HG02852 (cell line): Measurements from ENCODE around the gene CYTH1.
A peak's percentile ranks its signal among the peaks of the same experiment; 100 is the strongest.

ENCODE experiments used
- ATAC-seq: cut with Tn5 transposase; IDR thresholded peaks from one replicate; pipeline ENCODE4 v1.9.1; 2021; ENCODE audit warnings: mild to moderate bottlenecking, moderate library complexity; ENCODE audit not compliant: unreplicated experiment

CYTH1 gene

DNA sequence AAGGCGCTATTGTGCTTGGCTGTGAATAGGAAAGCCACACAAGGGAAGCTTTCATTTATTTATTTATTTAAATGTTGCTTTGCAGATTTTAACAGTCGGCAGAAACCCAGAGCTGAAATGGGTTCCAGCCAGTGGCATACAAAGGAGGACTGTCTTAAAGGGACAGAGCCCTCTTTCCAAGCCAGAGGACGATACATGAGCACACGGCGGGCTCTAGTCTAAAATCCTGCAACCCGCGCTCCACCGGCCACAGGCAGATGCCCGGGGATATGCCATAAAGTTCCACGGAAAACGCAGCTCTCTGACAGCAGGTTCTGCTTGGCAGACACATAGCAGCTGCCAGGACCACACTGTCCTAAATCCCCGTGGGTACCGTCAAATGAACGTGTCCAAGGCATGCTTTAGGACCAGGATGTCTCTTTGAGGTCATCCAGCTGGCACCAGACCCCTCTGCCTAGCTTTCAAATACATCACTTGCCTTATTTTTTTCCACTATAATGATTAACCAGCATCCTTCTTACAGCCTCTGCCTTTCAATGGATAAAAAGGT is 64.6 kb downstream of the CYTH1 start:
- ATAC-seq: no peak

DNA sequence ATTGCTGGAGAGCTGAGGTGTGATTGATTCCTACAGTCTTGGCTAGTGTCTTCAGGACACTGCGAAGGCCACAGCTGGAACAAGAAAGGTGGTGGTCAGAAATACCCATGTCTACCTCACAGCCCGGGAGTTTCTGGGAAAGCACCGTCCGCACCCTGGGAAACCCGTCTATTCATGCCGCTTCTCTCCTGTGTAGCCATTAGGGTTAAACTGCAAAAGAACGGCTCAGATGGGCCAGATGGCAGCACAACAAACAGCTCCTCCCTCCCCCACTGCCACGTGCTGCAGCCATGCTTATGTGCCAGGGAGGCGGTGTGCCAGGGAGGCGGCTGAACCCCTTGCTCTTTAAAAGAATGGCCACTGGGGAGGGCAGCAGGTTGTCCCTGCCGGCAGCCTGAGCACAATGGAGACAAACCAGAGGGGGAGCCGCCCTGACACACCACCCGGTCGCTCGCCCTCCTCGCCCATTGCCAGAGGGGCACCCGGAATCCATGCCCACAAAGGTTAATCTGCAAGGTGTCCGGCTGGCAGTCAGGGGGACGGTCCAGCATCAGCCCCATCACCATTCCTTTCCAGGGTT is 65.2 kb downstream of the CYTH1 start:
- ATAC-seq: no peak

DNA sequence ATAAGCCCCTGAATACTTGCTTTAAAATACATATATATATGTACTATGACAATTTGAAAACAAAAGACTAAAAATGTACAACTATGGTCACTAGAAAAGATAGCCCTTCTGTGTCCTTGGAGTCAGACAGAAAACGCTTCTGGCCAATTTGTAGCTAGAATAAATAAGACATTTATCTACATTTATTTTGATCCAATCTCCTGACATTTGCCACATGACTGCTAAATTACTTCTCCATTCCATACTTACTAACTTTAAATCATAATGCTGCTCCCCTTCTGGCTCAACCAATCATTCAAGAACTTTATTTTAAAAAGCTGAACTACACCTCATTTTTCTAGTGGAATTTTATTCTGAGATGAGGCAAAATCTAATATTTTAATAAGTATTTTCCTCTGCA is 65.8 kb downstream of the CYTH1 start:
- no peak for ATAC-seq

DNA sequence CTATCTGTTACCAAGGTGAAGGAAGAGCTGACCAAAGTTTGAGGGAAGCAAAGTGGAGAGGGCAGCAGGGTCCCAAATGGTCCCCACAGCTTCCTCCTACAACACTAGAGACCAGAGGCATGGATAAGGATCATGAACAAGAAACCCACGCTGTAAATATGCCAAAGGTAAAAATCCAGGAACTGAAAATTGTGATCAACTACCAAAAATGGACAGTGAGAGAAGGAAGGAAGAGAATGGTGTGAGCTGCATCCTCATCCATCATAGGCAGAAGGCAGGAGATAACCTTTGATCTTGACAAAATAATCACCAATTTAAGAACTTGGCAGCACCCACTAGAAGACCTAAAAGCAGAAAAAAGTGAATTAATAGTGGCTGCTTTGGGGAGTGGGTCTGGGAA is 66.2 kb downstream of the CYTH1 start:
- ATAC-seq: no peak

DNA sequence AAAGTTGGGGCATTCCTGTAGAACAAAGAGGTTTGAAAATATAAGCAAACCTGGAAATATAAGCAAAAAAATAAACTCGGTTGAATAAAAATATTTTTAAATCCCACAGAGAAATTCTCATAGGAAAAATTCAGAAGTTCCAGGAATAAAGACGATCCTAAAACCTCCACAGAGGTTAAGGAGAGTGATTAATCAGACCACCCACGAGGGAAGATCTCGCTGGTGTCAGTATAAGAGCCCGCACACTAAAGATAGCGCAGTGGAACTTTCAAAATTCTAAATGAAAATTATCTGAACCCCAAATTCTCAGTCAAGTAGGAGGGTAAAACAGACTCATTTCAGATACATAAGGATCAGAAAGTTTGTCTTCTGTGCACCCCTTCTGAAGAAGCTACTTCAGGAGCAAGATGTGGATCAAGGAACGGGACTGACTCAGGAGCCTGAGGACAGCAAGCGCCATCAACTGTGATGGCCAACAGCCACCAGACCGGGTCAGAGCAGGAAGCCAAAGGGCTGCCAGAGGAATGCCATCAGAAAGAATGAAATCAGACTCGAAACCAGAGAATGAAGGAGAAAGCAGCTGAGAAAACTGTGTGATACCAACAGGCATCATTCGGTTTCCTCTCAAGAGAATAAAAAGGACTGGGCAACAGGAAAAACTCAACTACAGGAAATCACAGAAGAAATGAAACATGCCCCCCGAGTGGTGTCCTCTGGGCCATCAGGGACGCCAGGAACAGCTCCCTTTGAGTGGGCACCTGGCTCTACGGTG is 66.9 kb downstream of the CYTH1 start:
- no peak for ATAC-seq

DNA sequence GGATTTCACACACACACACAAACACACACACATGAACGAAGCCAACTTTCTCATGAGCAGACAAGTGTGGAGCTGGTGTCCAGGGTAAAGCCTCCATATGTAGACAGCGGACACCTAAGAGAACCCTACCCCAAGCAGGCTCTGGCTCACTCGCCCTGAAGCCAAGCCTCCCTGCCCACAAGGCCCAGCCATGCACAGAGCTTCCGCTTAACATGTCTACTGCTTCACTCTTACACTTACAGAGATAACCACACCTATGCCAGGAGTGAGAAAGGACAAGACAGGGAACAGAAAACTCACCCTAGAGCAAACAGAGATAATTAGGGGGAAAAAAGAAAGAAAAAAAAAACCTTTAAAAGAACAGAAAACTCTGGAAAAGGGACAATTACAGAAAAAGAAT is 67.5 kb downstream of the CYTH1 start:
- no peak for ATAC-seq

DNA sequence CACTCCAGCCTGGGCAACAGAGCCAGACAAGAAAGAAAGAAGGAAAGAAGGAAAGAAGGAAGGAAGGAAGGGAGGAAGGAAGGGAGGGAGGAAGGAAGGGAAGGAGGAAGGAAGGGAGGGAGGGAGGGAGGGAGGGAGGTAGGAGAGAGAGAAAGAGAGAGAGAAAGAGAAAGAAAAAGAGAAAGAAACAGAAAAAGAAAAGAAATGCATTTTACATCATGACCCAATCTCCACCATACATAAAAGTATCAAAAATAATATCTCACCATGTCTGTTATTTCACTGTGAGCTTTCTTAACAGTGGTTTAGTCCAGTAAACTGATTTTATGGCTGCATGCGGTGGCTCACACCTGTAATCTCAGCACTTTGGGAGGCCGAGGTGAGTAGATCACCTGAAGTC is 70.0 kb downstream of the CYTH1 start:
- ATAC-seq: no peak

DNA sequence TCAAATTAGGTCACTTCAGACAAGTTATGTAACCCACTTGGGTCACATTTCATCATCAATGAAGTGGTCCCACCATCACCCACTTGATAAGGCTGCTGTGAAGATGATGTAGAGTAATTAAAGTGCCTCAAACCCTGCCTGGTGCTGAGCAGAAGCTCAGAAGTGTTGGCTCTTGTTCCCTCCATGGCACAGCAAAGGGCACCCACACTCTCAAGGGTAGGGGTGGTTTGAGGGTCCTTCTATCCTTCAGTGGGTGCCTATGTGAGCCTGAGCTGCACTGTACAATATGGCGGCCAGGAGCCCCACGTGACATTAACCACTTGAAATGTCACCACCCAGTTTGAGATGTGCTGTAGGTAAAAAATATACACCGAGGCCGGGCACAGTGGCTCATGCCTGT is 71.5 kb downstream of the CYTH1 start:
- no peak for ATAC-seq

DNA sequence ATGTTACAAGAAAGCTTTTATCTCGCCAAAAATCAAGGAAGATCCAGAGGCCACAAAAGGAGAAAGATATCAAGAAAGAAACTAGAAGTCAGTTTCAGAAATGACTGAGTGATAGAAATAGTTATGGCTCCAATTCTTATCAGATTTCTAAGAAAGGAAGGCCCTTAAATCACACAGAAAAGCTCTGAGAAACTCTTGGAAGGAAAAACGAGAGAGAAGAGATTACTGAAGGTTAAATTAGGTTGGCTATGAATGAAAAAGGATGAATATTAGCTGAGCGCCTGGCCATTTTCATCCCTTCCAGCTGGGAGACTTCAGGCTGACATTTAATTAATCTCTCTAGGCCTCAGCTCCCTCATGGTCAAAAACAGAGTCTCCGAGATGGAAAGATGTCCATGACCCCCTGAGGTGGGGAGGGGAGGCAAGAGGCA is 72.3 kb downstream of the CYTH1 start:
- no peak for ATAC-seq

DNA sequence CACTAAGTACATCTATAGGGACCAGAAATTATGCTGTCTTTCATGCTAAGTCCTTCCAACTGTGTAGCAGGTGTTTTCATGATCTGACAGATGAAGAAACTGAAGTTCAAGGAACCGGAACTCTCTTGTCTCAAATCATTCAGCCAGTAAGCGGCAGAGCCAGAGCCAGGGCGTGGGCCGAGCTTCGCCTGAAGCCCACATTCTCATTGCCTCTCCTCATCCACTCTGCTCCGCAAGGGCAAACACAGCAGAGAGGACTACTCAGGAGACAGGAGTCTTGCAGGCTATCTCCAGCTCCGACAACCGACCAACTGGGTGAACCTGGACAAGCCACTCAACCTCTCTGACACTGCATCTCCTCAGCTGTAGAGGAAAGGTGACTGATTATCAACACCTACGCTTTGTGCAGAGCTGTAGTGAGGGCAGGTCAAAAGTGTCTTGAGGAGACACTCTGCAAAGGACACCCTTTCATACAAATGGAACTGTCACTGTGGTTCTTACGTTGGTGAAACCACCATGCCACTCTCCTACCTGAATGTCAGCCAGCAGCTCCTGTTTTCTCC is 72.9 kb downstream of the CYTH1 start:
- ATAC-seq: peak; percentile 52

DNA sequence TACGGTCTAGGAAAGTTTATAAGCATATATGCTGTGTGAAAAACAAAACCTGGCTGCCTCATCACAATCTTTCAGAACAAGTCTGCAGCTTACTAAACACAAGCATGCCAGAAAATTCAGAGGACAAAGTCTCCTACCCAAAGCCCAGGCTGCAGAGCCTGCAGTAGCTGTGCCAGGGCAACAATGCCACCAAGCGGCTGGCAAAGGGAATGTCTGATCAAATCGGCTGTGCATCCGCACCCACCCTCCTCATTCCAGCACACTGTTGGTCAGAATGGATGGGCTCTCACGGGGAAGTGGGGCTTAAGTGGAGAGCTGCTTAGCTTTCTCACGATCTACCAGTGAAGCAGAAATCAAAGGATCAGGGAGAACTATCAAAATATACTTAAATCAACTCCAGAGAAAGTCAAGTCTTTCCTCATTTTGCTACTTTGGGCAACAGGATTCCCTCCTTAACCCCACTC is 73.5 kb downstream of the CYTH1 start:
- no peak for ATAC-seq

DNA sequence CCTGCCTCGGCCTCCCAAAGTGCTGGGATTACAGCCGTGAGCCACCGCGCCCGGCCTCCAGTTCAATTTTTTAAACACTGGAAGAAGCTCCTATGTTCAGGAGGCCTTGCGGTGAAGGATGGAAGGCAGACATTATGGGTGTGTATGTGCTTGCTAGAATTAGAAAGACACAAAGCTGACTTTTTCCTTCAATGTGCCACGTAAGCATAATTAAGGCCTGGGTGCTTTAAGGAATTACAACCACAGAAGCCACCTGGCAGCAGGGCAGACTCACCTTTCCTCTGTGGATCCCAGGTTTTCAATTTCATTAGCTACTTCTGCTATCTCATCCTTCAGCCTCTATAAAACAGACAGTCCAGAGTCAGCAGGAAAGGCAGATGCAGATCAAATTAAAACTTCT is 74.2 kb downstream of the CYTH1 start:
- no peak for ATAC-seq

DNA sequence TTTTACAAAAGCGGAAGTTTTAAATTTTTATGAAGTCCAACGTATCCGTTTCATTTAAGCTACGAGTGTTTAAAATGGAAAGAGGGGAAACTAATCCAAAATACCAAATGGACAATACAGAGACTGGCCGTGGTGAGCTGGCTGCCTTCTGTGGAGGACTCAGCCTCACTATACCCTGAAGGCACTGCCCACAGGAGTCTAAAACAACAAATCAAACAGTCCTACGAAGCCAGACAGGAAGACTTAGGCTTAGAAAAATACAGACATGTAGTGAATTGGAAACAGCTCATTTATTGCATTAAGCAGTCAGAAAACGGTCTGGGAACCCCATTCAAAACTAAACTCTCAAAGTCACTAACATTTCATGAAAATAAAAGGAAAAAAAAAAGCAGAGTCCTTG is 75.1 kb downstream of the CYTH1 start:
- no peak for ATAC-seq

DNA sequence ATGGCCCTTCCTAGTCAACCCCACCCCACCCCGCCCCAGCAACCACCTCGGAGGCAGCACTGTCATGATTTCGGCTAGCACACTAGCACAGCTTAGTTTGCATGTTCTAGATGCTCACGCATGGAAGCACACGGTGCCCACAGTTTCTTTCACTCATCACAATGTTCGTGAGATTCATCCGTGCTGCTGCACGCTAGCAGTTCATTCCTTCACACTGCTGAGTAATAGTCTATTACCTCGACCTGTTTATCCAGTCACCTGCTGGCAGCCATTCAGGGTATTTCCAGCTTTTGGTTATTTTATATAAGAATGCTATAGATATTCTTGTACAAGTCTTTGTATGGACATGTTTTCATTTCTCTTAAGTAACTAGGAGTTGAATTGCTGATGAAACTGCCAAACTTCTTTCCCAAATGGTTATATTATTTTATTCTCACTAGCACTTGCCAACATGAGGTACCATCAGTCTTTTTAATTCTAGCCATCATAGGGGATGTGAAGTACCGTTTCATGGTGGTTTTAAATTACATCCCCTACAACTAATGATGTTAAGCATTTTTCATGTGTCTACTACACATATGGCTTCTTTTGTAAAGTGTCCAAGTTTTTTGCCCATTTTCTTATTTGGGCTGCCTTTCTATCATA is 75.7 kb downstream of the CYTH1 start:
- ATAC-seq: peak; percentile 65

DNA sequence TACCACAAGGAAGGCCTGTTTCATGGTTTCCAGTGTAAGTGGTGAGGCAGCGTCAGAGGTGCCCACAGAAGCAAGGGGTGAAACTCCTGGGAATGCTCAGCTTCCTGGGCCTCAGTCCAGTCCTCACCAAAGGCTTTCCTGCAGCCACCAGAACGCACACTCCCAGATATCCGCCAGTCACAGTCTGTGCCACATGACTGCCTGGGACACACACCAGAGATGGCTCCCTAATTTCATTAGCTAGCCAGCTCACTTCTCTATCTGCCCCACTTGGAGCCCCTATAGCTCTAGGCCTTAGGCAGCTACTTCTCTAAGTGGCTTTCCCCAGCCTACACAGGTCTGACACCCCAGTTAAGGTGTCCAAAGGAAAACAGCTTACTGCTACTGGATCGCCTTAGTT is 77.0 kb downstream of the CYTH1 start:
- no peak for ATAC-seq

DNA sequence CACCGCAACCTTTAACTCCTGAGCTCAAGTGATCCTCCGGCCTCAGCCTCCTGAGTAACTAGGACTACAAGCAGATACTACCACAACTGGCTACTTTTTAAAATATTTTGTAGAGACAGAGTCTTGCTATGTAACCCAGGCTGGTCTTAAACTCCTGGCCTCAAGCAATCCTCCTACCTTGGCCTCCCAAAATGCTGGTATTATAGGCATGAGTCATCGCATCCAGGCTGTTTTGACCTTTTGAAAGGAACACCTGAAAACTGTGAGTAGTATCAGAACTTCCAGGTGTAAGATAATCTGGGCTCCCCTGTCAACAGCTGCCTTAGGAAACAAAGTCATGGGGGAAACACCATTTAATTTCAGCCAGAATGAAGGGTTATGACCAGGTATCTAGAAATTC is 77.5 kb downstream of the CYTH1 start:
- ATAC-seq: no peak

DNA sequence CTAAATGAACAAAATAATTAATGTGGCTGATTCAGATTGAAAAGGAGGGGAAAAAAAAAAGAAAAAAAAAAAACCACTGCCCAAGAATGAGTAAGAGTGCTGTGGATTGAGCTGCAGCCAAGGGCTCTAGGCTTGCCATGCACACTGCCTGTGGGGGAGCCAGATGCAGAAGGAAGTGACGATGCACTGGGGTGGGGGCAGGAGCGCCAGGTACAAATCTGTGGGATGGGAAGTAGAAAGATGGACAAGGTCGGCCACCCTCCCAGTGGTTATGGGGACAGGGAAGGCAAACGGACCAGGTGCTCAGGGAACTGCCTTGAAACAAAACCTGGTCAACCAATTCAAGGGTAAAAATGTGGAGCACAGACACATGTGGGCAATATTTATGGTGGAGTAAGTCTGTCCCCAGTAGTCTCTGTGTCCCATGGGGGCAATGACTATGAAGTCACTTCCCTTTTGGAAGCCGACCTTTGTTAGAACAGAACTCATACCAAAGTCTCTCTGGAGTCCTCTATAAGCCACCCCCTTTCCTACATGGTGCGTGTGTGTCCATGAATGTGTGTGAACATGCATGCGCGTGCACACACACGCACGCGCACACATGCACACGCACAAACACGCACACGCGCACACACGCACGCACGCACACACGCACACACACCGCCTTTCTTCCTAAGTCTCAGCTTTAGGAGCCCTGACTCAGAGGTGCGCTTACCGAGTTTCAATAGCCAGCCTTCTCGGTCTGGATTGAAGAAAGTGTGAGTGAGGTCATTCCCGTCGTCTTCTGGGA is 84.3 kb downstream of the CYTH1 start:
- no peak for ATAC-seq

DNA sequence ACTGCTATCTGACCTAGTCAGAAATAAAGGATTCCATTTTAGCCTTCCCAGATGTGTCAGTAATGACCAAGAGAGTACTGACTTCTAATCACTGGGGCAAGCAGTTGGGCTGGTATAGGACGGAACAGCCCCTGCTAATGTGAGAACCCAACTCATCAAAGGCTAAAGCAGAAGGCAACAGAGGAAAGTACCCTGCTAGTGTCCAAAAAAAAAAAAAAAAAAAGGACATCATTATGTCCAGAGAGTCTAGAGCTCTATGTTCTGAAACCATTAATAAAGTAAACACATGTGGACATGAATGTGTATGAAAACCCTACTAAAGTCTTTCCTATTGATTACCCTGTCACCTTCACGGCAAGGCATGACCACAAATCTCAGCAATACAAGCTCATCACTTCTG is 85.0 kb downstream of the CYTH1 start:
- ATAC-seq: no peak

DNA sequence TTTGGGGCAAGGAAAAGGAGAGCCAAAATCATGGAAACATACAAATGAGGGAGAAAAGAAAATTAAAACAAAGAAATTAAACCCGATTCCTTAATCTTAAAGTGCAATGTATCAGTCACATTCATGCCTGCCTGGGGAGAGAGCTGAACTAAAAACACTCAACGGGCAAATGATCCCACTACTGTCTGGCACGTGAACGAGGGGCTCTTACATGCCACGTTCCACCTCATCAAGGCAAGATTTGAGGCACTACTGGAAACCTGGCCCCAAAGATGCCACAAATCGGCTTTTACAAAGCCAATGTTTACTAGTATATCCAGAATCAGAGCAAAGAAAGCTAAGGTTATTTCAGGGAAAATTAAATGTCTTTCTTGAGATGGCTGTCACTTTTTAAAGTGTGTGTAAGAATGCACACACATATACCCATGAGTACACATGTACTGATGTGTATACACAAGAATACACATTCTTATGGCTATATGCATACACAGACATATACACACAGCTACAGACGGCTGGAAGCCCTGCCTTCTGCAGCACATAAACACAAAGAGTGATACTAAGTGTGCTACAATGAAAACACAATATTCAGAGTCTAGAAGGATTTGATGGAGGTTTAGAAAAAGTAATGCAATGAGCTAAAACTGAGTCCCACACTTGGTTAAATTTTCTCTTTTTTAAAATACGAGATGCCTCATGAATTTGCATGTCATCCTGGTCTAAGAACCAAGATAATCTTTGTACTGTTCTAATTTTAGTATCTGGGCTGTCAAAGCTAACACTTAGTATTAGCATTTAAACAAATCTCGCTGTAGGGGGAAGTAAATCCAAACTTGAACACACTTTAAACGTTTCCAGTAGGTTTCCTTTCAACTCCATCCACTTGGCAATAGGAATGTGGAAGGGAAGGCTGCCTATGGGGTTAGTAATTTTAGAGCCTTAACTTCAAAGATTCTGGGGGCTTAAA is 85.8 kb downstream of the CYTH1 start:
- no peak for ATAC-seq
